ENCODE results near the gene ZFY. TPM values are rescaled to one million over a fixed set of nuclear protein-coding genes. Genes with fewer than 3 reads are reported as not detected.

The ZFY gene
- total RNA-seq, 1 experiment from 2014 or later, result 0.18 TPM

GRCh38 chrY:2972708-2973107 lies 37.5 kb downstream of the ZFY start:
- in situ Hi-C loops (cut with HindIII; ENCODE audit: low pct_unique_long_range_greater_than_20kb, low sequenced_read_pairs), result no loop called here
- intact Hi-C loops (cut with micrococcal nuclease; ENCODE audit: unreplicated experiment), result no loop called here

GRCh38 chrY:2973110-2973751 lies 38.0 kb downstream of the ZFY start:
- no peaks in the 10 kb centered on the region for H3K4me1 ChIP-seq (ENCODE audit: control insufficient read depth, insufficient read depth, low read length)
- CTCF ChIA-PET, result no interaction called here
- no peak for ATAC-seq
- no peak overlapping the region for H3K4me3 ChIP-seq (ENCODE audit: low read depth in 2 of 2, low read length in 2 of 2)
- no peak overlapping the region for H3K27ac ChIP-seq (ENCODE audit: low read length)
- no peaks in the 10 kb centered on the region for H3K36me3 ChIP-seq (ENCODE audit: control insufficient read depth, insufficient read depth, low read length)
- no peak for DNase-seq (ENCODE audit: low read depth, low spot score)
- in situ Hi-C loops (cut with HindIII; ENCODE audit: low pct_unique_long_range_greater_than_20kb, low sequenced_read_pairs) (no loop called here), intact Hi-C loops (cut with micrococcal nuclease; ENCODE audit: unreplicated experiment) (no loop called here)
- POLR2A ChIA-PET, result no interaction called here
- BruUV-seq (replicated peaks), result no TSS peak
- TF ChIP-seq TCF7L2 (IDR thresholded peaks at IDR 0.05; ENCODE audit: low read depth, low read length) (no peak), REST (IDR thresholded peaks at IDR 0.05; ENCODE audit: insufficient read depth in 1 of 2, low read depth in 2 of 2, low read length in 1 of 2) (no peak), SIN3A (IDR thresholded peaks at IDR 0.05; ENCODE audit: borderline replicate concordance, insufficient read depth, low read depth, low read length) (no peak), CTCF (IDR thresholded peaks at IDR 0.05) (no peak), POLR2AphosphoS5 (IDR thresholded peaks at IDR 0.05; ENCODE audit: low read depth, low read length) (no peak)
- no peaks in the 10 kb centered on the region for H3K27me3 ChIP-seq (ENCODE audit: control insufficient read depth, insufficient read depth, low read length)
- no peaks in the 10 kb centered on the region for H3K9me3 ChIP-seq (ENCODE audit: control insufficient read depth, insufficient read depth, low read depth, low read length)

More at GRCh38 chrY:2972708-2973107, 37.5 kb downstream of the ZFY start:
- DNase-seq (ENCODE audit: low read depth, low spot score), result no peak
- no peaks in the 10 kb centered on the region for H3K27me3 ChIP-seq (ENCODE audit: control insufficient read depth, insufficient read depth, low read length)
- CTCF ChIA-PET, result no interaction called here
- no peak overlapping the region for H3K4me3 ChIP-seq (ENCODE audit: low read depth in 2 of 2, low read length in 2 of 2)
- no TSS peak for BruUV-seq (replicated peaks)
- H3K27ac ChIP-seq (ENCODE audit: low read length), result no peak overlapping the region
- no peaks in the 10 kb centered on the region for H3K4me1 ChIP-seq (ENCODE audit: control insufficient read depth, insufficient read depth, low read length)
- H3K9me3 ChIP-seq (ENCODE audit: control insufficient read depth, insufficient read depth, low read depth, low read length), result no peaks in the 10 kb centered on the region
- H3K36me3 ChIP-seq (ENCODE audit: control insufficient read depth, insufficient read depth, low read length), result no peaks in the 10 kb centered on the region
- ATAC-seq, result no peak
- TF ChIP-seq SIN3A (IDR thresholded peaks at IDR 0.05; ENCODE audit: borderline replicate concordance, insufficient read depth, low read depth, low read length) (no peak), CTCF (IDR thresholded peaks at IDR 0.05) (no peak), POLR2AphosphoS5 (IDR thresholded peaks at IDR 0.05; ENCODE audit: low read depth, low read length) (no peak), REST (IDR thresholded peaks at IDR 0.05; ENCODE audit: insufficient read depth in 1 of 2, low read depth in 2 of 2, low read length in 1 of 2) (no peak), TCF7L2 (IDR thresholded peaks at IDR 0.05; ENCODE audit: low read depth, low read length) (no peak)
- POLR2A ChIA-PET, result no interaction called here

Measured in Panc1 (cell line).